Head of caudate nucleus (tissue), 42 donors: Measurements from ENCODE around the gene ZNF648.
A peak's percentile ranks its signal among the peaks of the same experiment; 100 is the strongest.
"Not testable (repeated sequence)": the region's sequence is repeated elsewhere in the genome, so short reads cannot be mapped to it uniquely, and the experiment has no call there.

Source experiments
- DNase-seq, 42 donors: peaks; one replicate each; pipeline versions ENCODE4 v3.0.0 to v3.0.0-alpha.2; 2020 to 2021; ENCODE audit warnings: mixed read lengths in 7 of 42
- intact Hi-C: fragments of 100-400 bp; cut with DNase I; formaldehyde crosslinking; loops from one replicate; pipeline ENCODE4 v1.15.0; 2022

Gene ZNF648

GRCh38 chr1:182045481-182045880 lies 16.0 kb downstream of the ZNF648 start:
- intact Hi-C loops, result not testable (repeated sequence)

GRCh38 chr1:182041615-182042014 lies 19.9 kb downstream of the ZNF648 start:
- no peak for DNase-seq
- intact Hi-C loops, result no loop called here

More at GRCh38 chr1:182045481-182045880, 16.0 kb downstream of the ZNF648 start:
- DNase-seq, result not testable (repeated sequence)

DNA sequence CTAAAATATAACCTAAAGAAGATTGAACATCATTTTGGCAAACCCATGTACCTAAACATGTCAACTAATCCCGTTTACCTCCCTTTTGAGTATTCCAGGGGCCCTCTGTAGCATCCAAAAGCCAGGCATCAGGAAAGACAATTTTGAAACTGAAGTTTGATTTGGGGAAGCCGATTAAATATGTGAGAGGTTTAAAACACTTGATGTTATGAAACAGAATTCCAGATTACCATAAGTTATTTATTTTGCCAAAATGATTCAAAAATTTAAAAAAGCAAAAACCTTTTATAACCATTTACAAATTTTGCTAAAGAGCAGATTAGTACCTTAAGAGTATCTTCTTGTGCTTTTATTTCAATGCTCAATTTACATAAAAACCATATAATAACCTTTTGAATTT lies 23.3 kb downstream of the ZNF648 start:
- intact Hi-C loops, result no loop called here
- DNase-seq, result no peak

DNA sequence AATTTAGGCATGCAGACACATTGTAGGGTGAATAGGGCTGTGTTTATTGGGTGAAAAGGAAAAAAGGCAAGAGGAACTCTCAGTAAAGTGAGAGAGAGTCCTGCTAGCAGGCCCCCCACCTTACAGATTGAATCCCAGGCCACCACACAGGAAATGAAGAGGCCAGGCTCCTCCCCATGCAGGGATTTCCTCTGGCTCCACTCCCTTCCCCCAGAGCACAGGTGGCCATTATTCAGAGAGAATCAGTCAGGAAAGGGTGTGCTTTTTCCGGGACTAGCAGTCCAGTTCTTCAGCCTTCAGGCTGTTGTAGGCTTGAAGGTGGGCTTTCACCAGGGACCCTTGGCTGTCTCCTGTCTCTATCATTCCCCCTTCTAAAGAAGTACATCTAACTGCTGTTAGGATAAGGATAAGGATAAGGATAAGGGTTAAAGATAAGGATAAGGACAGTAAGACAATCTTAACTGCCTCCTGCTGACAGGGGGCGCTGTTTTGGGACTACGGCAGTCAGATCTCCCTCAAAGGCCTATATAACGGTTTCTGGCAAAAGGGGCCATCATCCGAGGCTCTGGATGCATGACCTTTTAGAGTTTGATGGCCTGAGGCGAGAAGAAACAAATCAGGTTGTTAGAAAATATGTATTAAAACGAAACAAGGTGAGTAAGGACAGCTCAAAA lies 26.3 kb downstream of the ZNF648 start:
- DNase-seq, result peak in 1 of 42 donors; percentile 50
- intact Hi-C loops, result no loop called here

DNA sequence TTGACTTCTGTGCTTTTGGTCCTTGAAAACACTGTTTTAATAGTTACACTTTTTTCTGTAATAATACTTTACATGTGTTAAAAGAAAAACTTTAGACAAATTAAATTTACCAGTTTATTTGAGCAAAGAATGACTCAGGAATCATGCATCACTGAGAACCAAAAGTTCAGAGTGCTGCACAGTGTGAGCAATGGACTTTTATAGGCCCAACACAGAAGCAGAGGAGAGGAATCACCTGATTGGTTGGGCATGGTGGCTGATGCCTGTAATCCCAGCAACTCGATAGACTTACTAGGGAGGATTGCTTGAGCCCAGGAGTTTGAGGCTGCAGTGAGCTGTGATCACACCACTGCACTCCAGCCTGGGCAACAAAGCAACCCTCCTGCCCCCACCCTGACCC lies 29.3 kb downstream of the ZNF648 start:
- no peak for DNase-seq
- intact Hi-C loops, result no loop called here

DNA sequence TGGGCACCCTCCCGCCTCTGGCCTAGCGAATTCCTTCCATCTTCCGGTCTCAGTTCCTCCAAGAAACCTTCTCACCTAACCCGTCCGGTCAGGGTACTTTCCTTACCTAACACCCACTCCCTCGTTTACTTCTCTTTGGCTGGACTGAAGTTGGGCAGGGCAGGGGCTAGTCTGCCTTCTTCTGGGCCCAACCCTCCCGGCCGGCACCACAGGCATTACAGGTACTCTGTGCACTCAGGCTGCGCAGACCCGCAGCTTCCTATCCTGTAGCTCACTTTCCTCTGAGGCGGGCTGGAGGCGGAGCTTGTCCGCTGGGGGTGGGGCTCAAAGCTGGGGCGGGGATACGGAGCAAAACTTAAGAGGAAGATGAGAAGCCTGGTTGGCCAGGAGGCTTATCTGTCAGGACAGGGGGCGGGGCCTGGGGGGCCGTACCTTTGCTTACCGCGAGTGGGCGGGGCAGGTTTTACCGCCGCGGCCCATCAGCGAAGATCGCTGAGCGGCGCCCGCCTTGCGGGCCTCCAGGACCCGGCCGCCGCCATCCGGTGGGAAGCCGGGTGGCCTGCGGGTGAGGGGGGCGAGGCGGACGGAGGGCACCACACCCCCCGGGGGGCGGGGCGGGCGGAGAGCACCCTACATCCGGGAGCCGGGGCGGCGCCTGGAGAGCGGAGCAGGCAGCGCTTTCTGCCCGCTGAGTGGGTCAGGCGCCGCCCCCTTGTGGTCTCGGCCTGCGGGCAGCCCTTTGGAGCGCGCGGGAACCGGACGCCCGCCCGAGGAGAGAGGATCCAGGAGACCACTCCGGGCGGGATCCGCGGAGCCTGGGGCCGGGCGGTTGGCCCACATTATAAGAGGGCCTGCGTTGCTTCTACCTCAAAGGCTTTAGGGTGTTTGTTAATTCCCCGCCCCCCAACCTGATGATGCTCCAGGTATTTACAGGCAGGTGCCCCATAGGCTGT lies 31.9 kb downstream of the ZNF648 start:
- DNase-seq, result peak; percentile 92 to 99 (median 97)
- intact Hi-C loops, result no loop called here

GRCh38 chr1:182029002-182029378 lies 32.5 kb downstream of the ZNF648 start:
- intact Hi-C loops, result no loop called here
- DNase-seq, result no peak

- DNase-seq, result no peak
- intact Hi-C loops, result no loop called here
These were observed 46.2 kb downstream of the ZNF648 start for GRCh38 chr1:182015360-182015759.

- DNase-seq, result not testable (repeated sequence)
These were observed 50.6 kb downstream of the ZNF648 start for GRCh38 chr1:182010800-182011370.

GRCh38 chr1:182005398-182005797 lies 56.1 kb downstream of the ZNF648 start:
- DNase-seq, intact Hi-C loops: not testable (repeated sequence)

More at GRCh38 chr1:182010800-182011370, 50.6 kb downstream of the ZNF648 start:
- intact Hi-C loops, result not testable (repeated sequence)

- intact Hi-C loops, result no loop called here
These were observed 56.9 kb downstream of the ZNF648 start for GRCh38 chr1:182004601-182005000.

More at GRCh38 chr1:182004601-182005000, 56.9 kb downstream of the ZNF648 start:
- no peak for DNase-seq
